HEK293 (cell line): ENCODE results near the gene CBX5.

ENCODE experiments used
- CTCF ChIP-seq: fragments of 450-650 bp; formaldehyde crosslinking; IDR thresholded peaks from 2 replicates; pipeline ENCODE4 v1.5.1; 2016; ENCODE audit warnings: missing biosample characterization, missing genetic modification characterization
- KLF17 ChIP-seq: fragments of 450-650 bp; formaldehyde crosslinking; IDR thresholded peaks from 2 replicates; pipeline ENCODE4 v1.5.1; 2016; ENCODE audit warnings: missing biosample characterization, missing genetic modification characterization
- ZNF324 ChIP-seq: fragments of 450-650 bp; formaldehyde crosslinking; IDR thresholded peaks from 2 replicates; pipeline ENCODE4 v1.5.1; 2016; ENCODE audit warnings: missing biosample characterization, missing genetic modification characterization
- ZNF777 ChIP-seq: fragments of 450-650 bp; formaldehyde crosslinking; IDR thresholded peaks from 2 replicates; pipeline ENCODE4 v1.5.1; 2017; ENCODE audit warnings: missing biosample characterization, missing genetic modification characterization, borderline replicate concordance
- ZSCAN18 ChIP-seq: fragments of 450-650 bp; formaldehyde crosslinking; IDR thresholded peaks from 2 replicates; pipeline ENCODE4 v1.5.1; 2016; ENCODE audit warnings: missing biosample characterization, missing genetic modification characterization

- TF ChIP-seq CTCF (tag by site-specific recombination): no peak
- TF ChIP-seq ZNF777 (tag by site-specific recombination): no peak
- TF ChIP-seq ZNF324 (tag by site-specific recombination): no peak
- no peak for TF ChIP-seq KLF17 (tag by site-specific recombination)
- TF ChIP-seq ZSCAN18 (tag by site-specific recombination): no peak
These were observed 75.6 kb downstream of the CBX5 start for GRCh38 chr12:54204316-54204715.
